ENCODE data around the gene MTHFD1. TPM values are rescaled to one million over a fixed set of nuclear protein-coding genes. Genes with fewer than 3 reads are reported as not detected.

MTHFD1 gene
- total RNA-seq (10 to 100 TPM; 57.4 to 77.4 (median 67.0) TPM), polyA plus RNA-seq (10 to 100 TPM; 34.7 to 40.5 (median 37.5) TPM)
- long read RNA-seq, donor 1, transcript MTHFD1-201 (28 exons, 3,136 nt): major isoform, 103 of 122 reads
- long read RNA-seq, donor 1, partial matches to known transcripts: 12 of 122 reads
- long read RNA-seq, donor 1, other reads (novel, unspliced or antisense): 7 of 122 reads
- long read RNA-seq, donor 2, full-length matches to known transcripts: 149 of 192 reads
- long read RNA-seq, donor 2, partial matches to known transcripts: 27 of 192 reads
- long read RNA-seq, donor 2, other reads (novel, unspliced or antisense): 16 of 192 reads

- peaks cover 0 to 14% of the 10 kb centered on the region in 2 donors for H3K36me3 ChIP-seq (ENCODE audit: insufficient read depth in 1 of 2, low read depth in 1 of 2)
- H3K4me1 ChIP-seq: peaks cover 22% of the 10 kb centered on the region
- H3K27me3 ChIP-seq (ENCODE audit: insufficient read depth in 3 of 3, low read length in 2 of 3): no peaks in the 10 kb centered on the region
- TF ChIP-seq CTCF (IDR thresholded peaks at IDR 0.05): no peak
- no peaks in the 10 kb centered on the region for H3K9me3 ChIP-seq
- intact Hi-C loops (cut with DNase I): loop anchor here in 1 of 2 donors (5.0 kb wide), 1 partner anchor 46 kb away; no protein-coding TSS in a partner anchor
- 0% methylated on average over 55 to 58 of the region's 58 CpGs for WGBS, 3 donors
- peak within 1 kb of the TSS; percentile 87 for H3K27ac ChIP-seq
- DNase-seq: peak; percentile 99 to 100
- peak within 1 kb of the TSS; percentile 89 for H3K4me3 ChIP-seq
- peak; percentile 91 to 95 (median 92) for ATAC-seq
Measured at GRCh38 chr14:64387782-64388532, at the start of gene MTHFD1. Gene MTHFD1 (plus strand): TSS chr14:64388353. CDS start chr14:64388428, 75 bp downstream.

GRCh38 chr14:64338616-64339316 is 49.4 kb upstream of the MTHFD1 start:
- H3K27me3 ChIP-seq (ENCODE audit: insufficient read depth in 3 of 3, low read length in 2 of 3): no peaks in the 10 kb centered on the region

GRCh38 chr14:64340560-64341196 is 47.5 kb upstream of the MTHFD1 start:
- DNase-seq: no peak
- WGBS, 3 donors: 86 to 93% (median 88%) methylated on average over 8 of the region's 8 CpGs
- ATAC-seq: no peak
- Histone ChIP-seq H3K9me3 (no peaks in the 10 kb centered on the region), H3K36me3 (ENCODE audit: insufficient read depth in 1 of 2, low read depth in 1 of 2) (no peaks in the 10 kb centered on the region), H3K27me3 (ENCODE audit: insufficient read depth in 3 of 3, low read length in 2 of 3) (no peaks in the 10 kb centered on the region), H3K4me3 (no peak overlapping the region), H3K27ac (no peak overlapping the region), H3K4me1 (no peaks in the 10 kb centered on the region)
- intact Hi-C loops (cut with DNase I): loop anchor here (5.0 to 10.0 kb wide), 5 partner anchors 47 to 297 kb away; partner anchors contain the start of genes MTHFD1 (in 1 of the 2), ZBTB1 (in 1 of the 2) and ZBTB25 (in 1 of the 2)
- no peak for TF ChIP-seq CTCF (IDR thresholded peaks at IDR 0.05)

More at GRCh38 chr14:64338616-64339316, 49.4 kb upstream of the MTHFD1 start:
- 1 to 3% (median 2%) methylated on average over 35 to 47 of the region's 49 CpGs for WGBS, 3 donors
- Histone ChIP-seq H3K27ac (peak overlapping the region; percentile 67), H3K4me3 (peak overlapping the region; percentile 87), H3K4me1 (no peaks in the 10 kb centered on the region), H3K36me3 (ENCODE audit: insufficient read depth in 1 of 2, low read depth in 1 of 2) (no peaks in the 10 kb centered on the region), H3K9me3 (no peaks in the 10 kb centered on the region)
- peak; percentile 89 to 95 for DNase-seq
- ATAC-seq: peak; percentile 92 to 95 (median 94)
- intact Hi-C loops (cut with DNase I): no loop called here
- no peak for TF ChIP-seq CTCF (IDR thresholded peaks at IDR 0.05)

- 86 to 91% (median 88%) methylated on average over 3 of the region's 3 CpGs for WGBS, 3 donors
- H3K27ac ChIP-seq: no peak overlapping the region
Measured at GRCh38 chr14:64347748-64348147, 40.4 kb upstream of the MTHFD1 start.

More at GRCh38 chr14:64347748-64348147, 40.4 kb upstream of the MTHFD1 start:
- no peaks in the 10 kb centered on the region for H3K9me3 ChIP-seq
- DNase-seq (no peak), ATAC-seq (no peak)
- H3K36me3 ChIP-seq (ENCODE audit: insufficient read depth in 1 of 2, low read depth in 1 of 2): no peaks in the 10 kb centered on the region
- intact Hi-C loops (cut with DNase I): loop anchor here (10.0 kb wide), 3 partner anchors 127 to 287 kb away; partner anchors contain the start of genes ZBTB1 (in 1 of the 2) and ZBTB25 (in 1 of the 2)
- no peak overlapping the region for H3K4me3 ChIP-seq
- H3K27me3 ChIP-seq (ENCODE audit: insufficient read depth in 3 of 3, low read length in 2 of 3): no peaks in the 10 kb centered on the region
- no peaks in the 10 kb centered on the region for H3K4me1 ChIP-seq
- no peak for TF ChIP-seq CTCF (IDR thresholded peaks at IDR 0.05)

Data from psoas muscle (tissue), 8 donors.